Gastrocnemius medialis (tissue), 4 donors: ENCODE measurements around the gene SYT1. TPM values are rescaled to one million over a fixed set of nuclear protein-coding genes. Genes with fewer than 3 reads are reported as not detected.

Experiments
- ATAC-seq, 2 donors: fragments of 150-250 bp; one replicate each; pipeline ENCODE4 v1.9.1; 2016
- DNase-seq, 2 donors: peaks; one replicate each; pipeline ENCODE4 v3.0.0-alpha.2; 2019
- H3K27ac ChIP-seq, 4 donors: fragments of 200-600 bp; sonication (generic); 1 replicate in 1 of 4; 2 replicates in 3 of 4; pipeline ENCODE4 v1.5.1; 2016 to 2018; ENCODE audit warnings: mild to moderate bottlenecking in 2 of 4, moderate library complexity in 1 of 4
- H3K27me3 ChIP-seq, 3 donors: fragments of 200-600 bp; sonication (generic) in 2 of 3; 1 replicate in 1 of 3; 2 replicates in 2 of 3; pipeline versions ENCODE4 v1.5.1 to v1.6.0; 2016 to 2019; ENCODE audit warnings: mild to moderate bottlenecking in 1 of 3, moderate library complexity in 1 of 3
- H3K36me3 ChIP-seq, 2 donors: fragments of 200-600 bp; sonication (generic) in 1 of 2; one replicate each; pipeline ENCODE4 v1.5.1; 2017 to 2018
- H3K4me1 ChIP-seq, 2 donors: fragments of 200-600 bp; sonication (generic) in 1 of 2; one replicate each; pipeline ENCODE4 v1.5.1; 2016 to 2017; ENCODE audit warnings: mild to moderate bottlenecking in 2 of 2
- H3K4me3 ChIP-seq, 4 donors: fragments of 200-600 bp; sonication (generic) in 3 of 4; 1 replicate in 1 of 4; 2 replicates in 3 of 4; pipeline ENCODE4 v1.5.1; 2016 to 2019; ENCODE audit warnings: mild to moderate bottlenecking in 2 of 4
- H3K9me3 ChIP-seq, 3 donors: fragments of 200-600 bp; sonication (generic) in 2 of 3; 1 replicate in 1 of 3; 2 replicates in 2 of 3; pipeline ENCODE4 v1.5.1; 2016 to 2019
- CTCF ChIP-seq, 5 experiments: fragments of 450-650 bp in 3 of 5; fragments of 200-600 bp in 2 of 5; sonication (generic) in 2 of 5; IDR thresholded peaks in 4 of 5; conservative IDR thresholded peaks in 1 of 5; 1 replicate in 4 of 5; 2 replicates in 1 of 5; pipeline ENCODE4 v1.5.1; 2016 to 2019; ENCODE audit warnings: antibody characterized with exemption in 5 of 5, mild to moderate bottlenecking in 3 of 5, moderate library complexity in 3 of 5
- POLR2A ChIP-seq, 2 donors: fragments of 450-650 bp; IDR thresholded peaks; one replicate each; pipeline ENCODE4 v1.6.1; 2017; ENCODE audit warnings: antibody characterized with exemption in 2 of 2, mild to moderate bottlenecking in 2 of 2, moderate library complexity in 2 of 2
- in situ Hi-C, 4 donors: fragments of 200-750 bp; cut with MboI; loops; one replicate each; pipeline versions ENCODE4 v1.15.0 to v1.8.0; 2017; ENCODE audit warnings: low sequenced_read_pairs in 4 of 4
- intact Hi-C: fragments of 100-400 bp; cut with DNase I; formaldehyde crosslinking; loops from one replicate; pipeline ENCODE4 v1.15.1; 2023; ENCODE audit warnings: low total_unique reads
- total RNA-seq, 4 donors: library from RNA; depleted of rRNA; stranded (reverse); fragments of >200 nt; gene quantifications; one replicate each; pipeline versions ENCODE4 v1.1.0 to v1.2.3, GENCODE V29; 2016

The SYT1 gene
- total RNA-seq, 4 donors from 2014 or later, result 0.13 to 0.88 TPM; not detected in 2

- no peaks in the 10 kb centered on the region for H3K27me3 ChIP-seq
- in situ Hi-C loops (loop anchor here in 1 of 4 donors (25.0 kb wide), 1 partner anchor 324 kb away; no protein-coding TSS in a partner anchor), intact Hi-C loops (no loop called here)
- TF ChIP-seq CTCF (IDR thresholded peaks at IDR 0.05 in 4 of 5, conservative IDR thresholded peaks at IDR 0.05 in 1 of 5) (no peak), POLR2A (IDR thresholded peaks at IDR 0.05) (no peak)
- no peak overlapping the region for H3K27ac ChIP-seq
- H3K9me3 ChIP-seq, result no peaks in the 10 kb centered on the region
- DNase-seq (no peak), ATAC-seq (no peak)
- no peaks in the 10 kb centered on the region for H3K4me1 ChIP-seq
- no peaks in the 10 kb centered on the region for H3K36me3 ChIP-seq
- H3K4me3 ChIP-seq, result no peak overlapping the region
These were observed 549.2 kb downstream of the SYT1 start for GRCh38 chr12:79413796-79414195.

- Histone ChIP-seq H3K27me3 (no peaks in the 10 kb centered on the region), H3K9me3 (no peaks in the 10 kb centered on the region), H3K4me1 (no peaks in the 10 kb centered on the region), H3K36me3 (no peaks in the 10 kb centered on the region), H3K4me3 (no peak overlapping the region), H3K27ac (no peak overlapping the region)
- intact Hi-C loops, result no loop called here
- in situ Hi-C loops, result loop anchor here in 1 of 4 donors (25.0 kb wide), 1 partner anchor 323 kb away; no protein-coding TSS in a partner anchor
- no peak for DNase-seq
- TF ChIP-seq POLR2A (IDR thresholded peaks at IDR 0.05) (no peak), CTCF (IDR thresholded peaks at IDR 0.05 in 4 of 5, conservative IDR thresholded peaks at IDR 0.05 in 1 of 5) (no peak)
- ATAC-seq, result no peak
These were observed 549.7 kb downstream of the SYT1 start for GRCh38 chr12:79414252-79414651.

- no peak for DNase-seq
- Histone ChIP-seq H3K9me3 (no peaks in the 10 kb centered on the region), H3K36me3 (no peaks in the 10 kb centered on the region), H3K4me1 (no peaks in the 10 kb centered on the region), H3K27me3 (no peaks in the 10 kb centered on the region), H3K4me3 (no peak overlapping the region), H3K27ac (no peak overlapping the region)
- TF ChIP-seq POLR2A (IDR thresholded peaks at IDR 0.05) (no peak), CTCF (IDR thresholded peaks at IDR 0.05 in 4 of 5, conservative IDR thresholded peaks at IDR 0.05 in 1 of 5) (no peak)
- intact Hi-C loops (no loop called here), in situ Hi-C loops (loop anchor here in 1 of 4 donors (25.0 kb wide), 1 partner anchor 322 kb away; no protein-coding TSS in a partner anchor)
- no peak for ATAC-seq
These were observed 550.7 kb downstream of the SYT1 start for GRCh38 chr12:79415321-79415720.

- no peak overlapping the region for H3K4me3 ChIP-seq
- no peak for DNase-seq
- no peaks in the 10 kb centered on the region for H3K27me3 ChIP-seq
- intact Hi-C loops (no loop called here), in situ Hi-C loops (loop anchor here in 1 of 4 donors (25.0 kb wide), 1 partner anchor 321 kb away; no protein-coding TSS in a partner anchor)
- H3K4me1 ChIP-seq, result no peaks in the 10 kb centered on the region
- TF ChIP-seq POLR2A (IDR thresholded peaks at IDR 0.05), result no peak
- no peak for TF ChIP-seq CTCF (IDR thresholded peaks at IDR 0.05 in 4 of 5, conservative IDR thresholded peaks at IDR 0.05 in 1 of 5)
- H3K36me3 ChIP-seq, result no peaks in the 10 kb centered on the region
- H3K9me3 ChIP-seq, result no peaks in the 10 kb centered on the region
- ATAC-seq, result no peak
- H3K27ac ChIP-seq, result no peak overlapping the region
These were observed 551.3 kb downstream of the SYT1 start for GRCh38 chr12:79415746-79416435.
